IMR-90 (cell line): ENCODE results near the gene CDKAL1. TPM values are rescaled to one million over a fixed set of nuclear protein-coding genes. Genes with fewer than 3 reads are reported as not detected.

Experiments used
- ATAC-seq: fragments of 200-7000 bp; cut with Tn5 transposase; 2 replicates; pipeline ENCODE4 v1.9.1; 2020; ENCODE audit warnings: low read depth, mild to moderate bottlenecking, moderate library complexity
- BruUV-seq: library from RNA; stranded (reverse); fragments of 400-500 nt; replicated peaks from 2 replicates; lab custom pipeline; 2021; lab: Mats Ljungman, UMichigan
- CTCF ChIA-PET: fragments of 300-600 bp; formaldehyde crosslinking; extraction: SDS; loops from one replicate; lab custom pipeline; 2021; ENCODE audit warnings: antibody characterized with exemption; lab: Yijun Ruan, JAX
- POLR2A ChIA-PET: fragments of 300-600 bp; sonication (Branson Sonifier 250); formaldehyde crosslinking; loops from one replicate; lab custom pipeline; 2022; ENCODE audit warnings: antibody characterized with exemption; ENCODE audit not compliant: unreplicated experiment; lab: Charles Lee
- DNase-seq: peaks from one replicate; pipeline ENCODE4 v3.0.0; 2013
- H2AFZ ChIP-seq: replicated peaks from 2 replicates; pipeline ENCODE3; 2013; ENCODE audit warnings: low read length, mild to moderate bottlenecking; ENCODE audit not compliant: poor library complexity
- H2AK5ac ChIP-seq: 2 replicates; pipeline ENCODE4 v1.6.1; 2013; ENCODE audit warnings: low read depth, low read length, inconsistent platforms
- H2AK9ac ChIP-seq: replicated peaks from 2 replicates; pipeline ENCODE3; 2013; ENCODE audit warnings: mild to moderate bottlenecking, low read depth, low read length, moderate library complexity; ENCODE audit not compliant: poor library complexity
- H2BK120ac ChIP-seq: 2 replicates; pipeline ENCODE4 v1.6.1; 2013; ENCODE audit warnings: low read depth, low read length, inconsistent platforms
- H2BK15ac ChIP-seq: 3 replicates; pipeline ENCODE4 v1.6.1; 2013; ENCODE audit warnings: low read depth, low read length, inconsistent platforms
- H2BK20ac ChIP-seq: 2 replicates; pipeline ENCODE4 v1.6.1; 2013; ENCODE audit warnings: low read depth, mild to moderate bottlenecking, inconsistent platforms, low read length, moderate library complexity
- H2BK5ac ChIP-seq: 2 replicates; pipeline ENCODE4 v1.6.1; 2013; ENCODE audit warnings: mild to moderate bottlenecking, low read depth, low read length, inconsistent platforms; ENCODE audit not compliant: poor library complexity, severe bottlenecking
- H3K14ac ChIP-seq: replicated peaks from 2 replicates; pipeline ENCODE4 v1.6.1; 2013; ENCODE audit warnings: low read depth, low read length, inconsistent platforms
- H3K18ac ChIP-seq: 2 replicates; pipeline ENCODE4 v1.6.1; 2013; ENCODE audit warnings: low read depth, low read length, control low read depth
- H3K23ac ChIP-seq: 2 replicates; pipeline ENCODE4 v1.6.1; 2013; ENCODE audit warnings: low read depth, low read length, inconsistent platforms
- H3K27ac ChIP-seq: 2 replicates; pipeline ENCODE4 v1.5.1; 2013; ENCODE audit warnings: mild to moderate bottlenecking, control low read depth, low read length; ENCODE audit not compliant: insufficient read depth
- H3K27me3 ChIP-seq: 2 replicates; pipeline ENCODE4 v1.6.1; 2013; ENCODE audit warnings: low read length; ENCODE audit not compliant: control insufficient read depth, insufficient read depth
- H3K36me3 ChIP-seq: 2 replicates; pipeline ENCODE4 v1.6.1; 2013; ENCODE audit warnings: low read length, mixed read lengths; ENCODE audit not compliant: control insufficient read depth, insufficient read depth
- H3K4ac ChIP-seq: 2 replicates; pipeline ENCODE4 v1.6.1; 2013; ENCODE audit warnings: low read depth, low read length, inconsistent platforms
- H3K4me1 ChIP-seq: 2 replicates; pipeline ENCODE4 v1.6.1; 2013; ENCODE audit warnings: low read length, mixed read lengths; ENCODE audit not compliant: control insufficient read depth, insufficient read depth
- H3K4me2 ChIP-seq: 2 replicates; pipeline ENCODE4 v1.6.1; 2013; ENCODE audit warnings: low read depth, mild to moderate bottlenecking, control low read depth, low read length, moderate library complexity
- H3K4me3 ChIP-seq: 2 replicates; pipeline ENCODE4 v1.5.1; 2013; ENCODE audit warnings: low read depth, mild to moderate bottlenecking, control low read depth, low read length, moderate library complexity; ENCODE audit not compliant: insufficient read depth
- H3K56ac ChIP-seq: 2 replicates; pipeline ENCODE4 v1.6.1; 2013; ENCODE audit warnings: low read length, inconsistent platforms; ENCODE audit not compliant: insufficient read depth; ENCODE audit errors: extremely low read depth
- H3K79me1 ChIP-seq, 2 experiments: 2 replicates each; pipeline ENCODE4 v1.6.1; 2013; ENCODE audit warnings: low read length in 2 of 2, inconsistent platforms in 1 of 2, low read depth in 1 of 2
- H3K9ac ChIP-seq: 2 replicates; pipeline ENCODE4 v1.6.1; 2013; ENCODE audit warnings: low read depth, low read length, control low read depth
- H3K9me1 ChIP-seq: 2 replicates; pipeline ENCODE4 v1.6.1; 2013; ENCODE audit warnings: low read length, inconsistent platforms; ENCODE audit not compliant: insufficient read depth
- H3K9me3 ChIP-seq: 2 replicates; pipeline ENCODE4 v1.6.1; 2013; ENCODE audit warnings: low read length; ENCODE audit not compliant: control insufficient read depth, insufficient read depth
- H4K20me1 ChIP-seq: 2 replicates; pipeline ENCODE4 v1.6.1; 2013; ENCODE audit warnings: low read length, inconsistent platforms; ENCODE audit not compliant: insufficient read depth
- H4K5ac ChIP-seq: 2 replicates; pipeline ENCODE4 v1.6.1; 2013; ENCODE audit warnings: mild to moderate bottlenecking, low read depth, low read length, control low read depth
- H4K8ac ChIP-seq, 2 experiments: 2 replicates each; pipeline ENCODE4 v1.6.1; 2013; ENCODE audit warnings: low read depth in 2 of 2, low read length in 2 of 2, control low read depth in 1 of 2, inconsistent platforms in 1 of 2
- H4K91ac ChIP-seq: 2 replicates; pipeline ENCODE4 v1.6.1; 2013; ENCODE audit warnings: low read depth, low read length, inconsistent platforms; ENCODE audit not compliant: insufficient read depth
- CEBPB ChIP-seq: IDR thresholded peaks from 2 replicates; pipeline ENCODE4 v1.6.1; 2012; ENCODE audit warnings: low read depth, low read length, improper control_type of control experiment
- CHD1 ChIP-seq: IDR thresholded peaks from 2 replicates; pipeline ENCODE4 v1.6.1; 2012; ENCODE audit warnings: low read depth, low read length, improper control_type of control experiment
- CTCF ChIP-seq: conservative IDR thresholded peaks from 2 replicates; pipeline ENCODE4 v1.5.1; 2012; ENCODE audit warnings: mild to moderate bottlenecking, low read depth, low read length, improper control_type of control experiment
- ELK1 ChIP-seq: fragments of 150-350 bp; IDR thresholded peaks from 2 replicates; pipeline ENCODE4 v1.6.1; 2016; ENCODE audit warnings: low read depth, mild to moderate bottlenecking, low read length, moderate library complexity, borderline replicate concordance
- MAFK ChIP-seq: IDR thresholded peaks from 2 replicates; pipeline ENCODE4 v1.6.1; 2012; ENCODE audit warnings: low read depth, low read length, improper control_type of control experiment
- MAZ ChIP-seq: IDR thresholded peaks from 2 replicates; pipeline ENCODE4 v1.6.1; 2012; ENCODE audit warnings: low read depth, mild to moderate bottlenecking, low read length, improper control_type of control experiment, moderate library complexity, borderline replicate concordance
- MXI1 ChIP-seq: IDR thresholded peaks from 2 replicates; pipeline ENCODE4 v1.6.1; 2012; ENCODE audit warnings: low read depth, mild to moderate bottlenecking, low read length, moderate library complexity, borderline replicate concordance
- NFE2L2 ChIP-seq: fragments of 150-350 bp; IDR thresholded peaks from 2 replicates; pipeline ENCODE4 v1.6.1; 2016; ENCODE audit warnings: low read depth, mild to moderate bottlenecking, low read length
- POLR2A ChIP-seq: IDR thresholded peaks from 2 replicates; pipeline ENCODE4 v1.6.1; 2012; ENCODE audit warnings: mild to moderate bottlenecking, low read depth, low read length
- RAD21 ChIP-seq: IDR thresholded peaks from 2 replicates; pipeline ENCODE4 v1.6.1; 2012; ENCODE audit warnings: low read length, improper control_type of control experiment
- RCOR1 ChIP-seq: IDR thresholded peaks from 2 replicates; pipeline ENCODE4 v1.6.1; 2012; ENCODE audit warnings: mild to moderate bottlenecking, low read length, improper control_type of control experiment; ENCODE audit not compliant: insufficient replicate concordance
- SMC3 ChIP-seq: fragments of 150-350 bp; IDR thresholded peaks from 2 replicates; pipeline ENCODE4 v1.6.1; 2016; ENCODE audit warnings: low read depth, mild to moderate bottlenecking, antibody characterized with exemption, low read length, moderate library complexity
- WGBS, 2 experiments: methylation state at CpG; one replicate each; pipeline versions ENCODE4 v1.1.5 to v1.1.7; 2013; ENCODE audit warnings: missing lambda C conversion rate in 2 of 2; ENCODE audit not compliant: insufficient read length in 1 of 2; ENCODE audit errors: extremely low coverage in 2 of 2; 5-methylcytosine and 5-hydroxymethylcytosine counted together
- dilution Hi-C: fragments of 300-500 bp; cut with HindIII; formaldehyde crosslinking; loops from one replicate; pipeline ENCODE4 v1.14.3; 2018; ENCODE audit warnings: low sequenced_read_pairs; ENCODE audit not compliant: unreplicated experiment
- in situ Hi-C: fragments of 300-500 bp; cut with MboI; formaldehyde crosslinking; loops from 3 replicates; pipeline ENCODE4 v1.14.3; 2019; ENCODE audit warnings: low sequenced_read_pairs, inconsistent platforms, mixed read lengths
- intact Hi-C: fragments of 100-400 bp; cut with micrococcal nuclease; formaldehyde crosslinking; loops from 2 replicates; pipeline ENCODE4 v1.10.0; 2022
- polyA plus RNA-seq, 3 experiments: library from polyadenylated mRNA; depleted of rRNA; stranded (reverse); fragments of >200 nt; gene quantifications; 2 replicates each; pipeline ENCODE4 v1.2.3, GENCODE V29; 2012; ENCODE audit warnings: low replicate concordance in 1 of 3
- total RNA-seq: library from RNA; depleted of rRNA; stranded (reverse); fragments of >200 nt; gene quantifications from 2 replicates; pipeline ENCODE4 v1.2.3, GENCODE V29; 2012

Gene CDKAL1
- total and polyA plus RNA-seq, 2 of the 4 experiments (the other 2 are of a cell fraction): 3.7 to 13.1 TPM

- ChIA-PET POLR2A (no interaction called here), CTCF (no interaction called here)
- Histone ChIP-seq H2BK120ac (no peak overlapping the region), H2BK20ac (no peak overlapping the region), H2BK15ac (no peak overlapping the region), H2BK5ac (no peak overlapping the region), H3K4ac (no peak overlapping the region), H2AK5ac (no peak overlapping the region), H3K9me1 (no peaks in the 10 kb centered on the region), H4K5ac (no peak overlapping the region), H3K36me3 (no peaks in the 10 kb centered on the region), H3K56ac (no peak overlapping the region), H3K9me3 (no peaks in the 10 kb centered on the region), H2AFZ (no peak overlapping the region), H3K4me2 (no peak overlapping the region), H3K23ac (no peak overlapping the region), H3K27ac (no peak overlapping the region), H3K4me1 (no peaks in the 10 kb centered on the region), H3K79me1 (no peaks in the 10 kb centered on the region), H4K20me1 (no peaks in the 10 kb centered on the region), H3K9ac (no peak overlapping the region), H3K18ac (no peak overlapping the region), H3K14ac (no peak overlapping the region), H2AK9ac (no peak overlapping the region), H4K91ac (no peak overlapping the region), H4K8ac (no peak overlapping the region), H3K27me3 (no peaks in the 10 kb centered on the region), H3K4me3 (no peak overlapping the region)
- BruUV-seq: no TSS peak
- dilution Hi-C loops (no loop called here), intact Hi-C loops (no loop called here), in situ Hi-C loops (no loop called here)
- ATAC-seq (no peak), DNase-seq (no peak)
- WGBS, 2 experiments: no CpG with 5 or more reads among the region's 2 CpGs
- TF ChIP-seq MAFK (no peak), CTCF (no peak), MXI1 (no peak), CEBPB (no peak), CHD1 (no peak), RAD21 (no peak), MAZ (no peak), ELK1 (no peak), SMC3 (no peak), POLR2A (no peak), NFE2L2 (no peak), RCOR1 (no peak)
These were observed 402.7 kb downstream of the CDKAL1 start for GRCh38 chr6:20936949-20937348.
